Activated T-helper 1 cell treated with anti-CD3 and anti-CD28 coated beads, Interleukin-2, amount 50 U/mL, for 16 hours (primary cell): ENCODE data around the gene CAB39L.
"Not testable (repeated sequence)": the region's sequence is repeated elsewhere in the genome, so short reads cannot be mapped to it uniquely, and the experiment has no call there.

Experiments used
- DNase-seq, 2 donors: peaks; one replicate each; pipeline ENCODE4 v3.0.0-alpha.2; 2020; ENCODE audit warnings: low read depth in 1 of 2, low spot score in 1 of 2

Gene CAB39L

DNA sequence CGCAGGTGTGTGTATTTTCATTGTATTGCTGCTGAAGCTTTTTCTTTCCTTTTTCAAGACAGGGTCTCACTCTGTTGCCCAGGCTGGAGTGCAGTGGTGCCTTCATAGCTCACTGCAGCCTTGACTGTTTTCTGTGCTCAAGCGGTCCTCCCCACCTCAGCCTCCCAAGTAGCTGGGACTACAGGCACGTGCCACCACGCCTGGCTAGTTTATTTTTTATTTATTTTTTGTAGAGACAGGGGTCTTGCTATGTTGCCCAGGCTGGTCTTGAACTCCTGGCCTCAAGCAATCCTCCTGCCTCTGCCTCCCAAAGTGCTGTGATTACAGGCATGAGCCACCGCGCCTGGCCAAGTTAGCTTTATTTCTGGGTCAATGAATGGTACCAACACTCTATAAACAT lies 149.1 kb downstream of the CAB39L start:
- not testable (repeated sequence) for DNase-seq

DNA sequence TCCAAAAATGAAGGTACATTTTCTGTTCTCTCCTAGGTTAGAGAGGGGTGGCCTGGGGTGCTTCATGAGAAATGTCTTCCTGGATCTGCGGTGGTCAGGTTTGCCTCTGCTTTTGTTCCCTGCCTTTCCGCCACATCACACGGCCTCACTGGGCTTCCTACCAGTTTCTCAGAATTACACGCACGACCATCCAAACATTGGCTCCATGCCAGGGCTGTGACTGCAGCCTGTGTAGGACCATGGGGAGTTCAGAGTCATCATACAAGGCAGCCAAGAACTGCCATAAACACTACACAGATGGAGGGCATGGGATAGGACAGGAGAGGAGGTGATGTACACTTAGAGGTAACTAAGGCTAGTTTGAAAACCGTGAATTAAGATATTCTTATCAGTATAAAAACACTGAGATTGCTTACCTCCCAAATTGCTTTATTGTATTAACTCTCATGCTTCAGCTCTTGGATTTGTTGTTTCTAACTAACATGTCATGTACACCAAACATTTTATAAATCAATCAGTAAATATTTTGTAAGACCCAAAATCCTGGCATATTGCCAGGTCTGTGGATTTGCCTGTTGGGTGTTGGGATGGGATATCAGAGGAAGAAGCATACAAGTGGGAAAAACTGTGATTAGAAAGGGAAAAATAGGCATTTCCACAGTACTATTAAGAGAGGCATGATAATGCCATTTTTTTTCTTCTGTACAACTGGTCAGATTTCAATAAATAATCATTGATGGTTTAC lies 150.9 kb downstream of the CAB39L start:
- no peak for DNase-seq

DNA sequence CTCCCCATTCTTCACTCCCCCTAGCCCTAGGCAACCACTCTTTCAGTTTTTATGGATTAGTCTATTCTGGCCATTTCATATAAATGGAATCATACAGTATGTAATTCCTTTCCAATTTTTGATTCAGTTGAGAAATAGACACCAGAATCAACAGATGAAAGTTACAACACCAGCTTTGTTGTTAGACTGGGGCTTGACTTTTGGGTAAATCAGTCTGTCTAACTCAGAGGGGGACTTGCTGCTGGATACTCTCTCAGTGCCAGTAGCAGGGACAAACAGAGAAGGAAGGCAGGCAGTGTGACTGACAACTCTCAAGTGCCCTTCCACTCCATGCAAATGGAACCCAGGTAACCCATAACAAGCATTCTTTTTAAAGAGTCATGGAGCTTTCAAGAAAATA lies 155.4 kb downstream of the CAB39L start:
- DNase-seq: no peak

DNA sequence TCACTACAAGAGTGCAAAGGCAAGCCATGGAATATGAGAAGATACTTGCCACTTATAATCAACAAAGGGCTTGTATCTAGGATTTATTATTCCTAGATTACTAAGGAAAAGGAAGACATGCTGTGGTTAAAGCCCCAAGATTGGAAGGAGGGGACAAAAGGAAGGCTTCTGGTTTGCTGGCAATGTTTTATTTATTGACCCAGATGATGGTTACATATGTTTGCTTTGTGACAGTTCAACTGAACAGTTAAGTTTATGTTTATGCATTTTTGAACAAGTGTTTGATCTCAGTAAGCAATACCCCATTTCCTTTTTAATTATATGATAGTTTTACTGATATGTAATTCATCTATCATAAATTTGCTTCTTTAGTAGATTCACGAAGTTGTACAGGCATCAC lies 155.9 kb downstream of the CAB39L start:
- DNase-seq: no peak

DNA sequence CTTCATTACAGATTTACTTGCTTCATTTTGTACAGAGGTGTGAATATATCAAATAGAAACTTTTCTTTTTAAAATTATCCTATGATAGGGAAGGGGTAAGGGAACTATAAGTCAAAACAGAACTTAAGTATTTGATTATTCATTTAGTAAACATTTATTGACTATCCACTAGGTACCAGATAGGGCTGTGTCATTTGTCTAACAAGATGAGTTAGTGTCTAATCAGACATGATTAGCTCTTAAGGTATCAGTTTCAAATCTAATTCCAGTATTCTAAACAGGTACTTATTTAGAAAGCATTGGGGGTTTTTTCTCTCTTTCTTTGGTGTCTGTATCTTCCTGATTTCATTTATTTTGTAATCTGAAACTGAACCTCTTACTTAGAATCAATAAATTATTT lies 164.0 kb downstream of the CAB39L start:
- DNase-seq: no peak

DNA sequence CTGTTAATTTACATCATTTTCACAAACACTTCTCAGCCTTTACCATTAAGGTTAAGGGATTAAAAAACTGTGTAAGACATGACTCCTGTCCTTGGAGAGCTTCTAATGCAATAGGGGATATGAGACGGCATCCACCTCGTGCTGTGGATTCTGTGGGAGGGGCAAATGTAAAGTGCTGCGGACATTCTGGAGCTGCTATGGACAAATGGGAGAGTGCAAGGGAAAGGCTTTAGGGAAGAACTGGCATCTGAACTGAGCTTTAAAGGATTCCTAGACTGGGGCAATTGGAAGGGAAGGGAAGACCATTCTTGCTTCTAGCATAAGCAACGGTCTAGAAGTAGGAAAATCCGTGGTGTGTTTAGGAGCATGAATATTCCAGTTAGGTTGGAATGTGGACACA lies 164.8 kb downstream of the CAB39L start:
- DNase-seq: no peak

DNA sequence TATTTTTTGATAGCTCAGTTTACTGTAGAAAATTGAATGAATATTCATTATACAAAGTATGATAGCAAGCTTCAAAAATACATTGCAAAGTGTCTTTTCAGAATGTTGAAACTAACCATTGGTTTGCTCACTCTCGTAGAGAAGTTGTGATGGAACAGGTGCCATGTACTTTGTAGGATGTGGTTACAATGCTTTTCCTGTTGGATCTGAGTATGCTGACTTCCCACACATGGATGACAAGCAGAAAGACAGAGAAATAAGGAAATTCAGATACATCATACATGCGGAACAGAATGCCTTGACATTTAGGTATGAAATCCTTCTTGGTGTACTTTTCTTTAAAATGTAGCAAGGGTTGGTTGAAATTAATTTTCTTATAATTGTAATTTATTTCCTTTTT lies 165.7 kb downstream of the CAB39L start:
- DNase-seq: no peak

DNA sequence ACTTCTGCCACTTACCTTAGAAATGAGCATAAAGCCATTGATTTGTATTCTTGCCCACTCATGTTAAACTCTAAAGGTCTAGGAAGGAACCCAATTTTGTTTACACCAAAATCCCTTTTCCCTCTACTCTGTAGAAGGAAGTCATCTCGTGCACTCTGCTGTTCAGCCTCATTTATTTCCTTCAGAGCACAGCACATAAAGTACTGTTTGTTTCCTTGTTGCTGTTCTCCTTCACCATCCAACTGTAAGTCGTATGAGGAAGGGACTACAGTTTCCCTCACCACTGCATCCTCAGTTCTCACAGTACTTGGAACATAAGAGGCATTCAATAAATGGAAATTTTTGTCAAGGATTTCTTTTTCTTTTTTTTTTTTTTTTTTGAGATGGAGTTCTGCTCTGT lies 171.6 kb downstream of the CAB39L start:
- no peak for DNase-seq

DNA sequence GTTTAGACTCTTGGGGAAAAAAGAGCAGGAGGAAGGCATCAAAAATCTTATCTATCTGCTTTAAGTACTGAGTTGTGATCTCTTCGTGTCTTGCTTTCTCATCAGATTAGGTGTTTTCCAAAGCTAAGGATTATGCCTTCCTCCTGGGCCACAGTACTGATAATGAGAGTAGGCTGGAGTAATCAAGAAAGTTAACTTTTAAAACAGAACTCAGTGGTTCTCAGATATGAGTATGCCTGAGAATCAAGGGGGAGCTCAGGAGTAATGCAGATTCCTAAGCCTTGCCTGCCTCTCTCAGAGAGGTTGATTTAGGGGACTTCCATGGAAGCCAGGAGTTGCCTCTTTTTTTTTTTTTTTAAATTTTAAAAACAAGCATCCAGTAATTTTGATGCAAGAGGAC lies 172.6 kb downstream of the CAB39L start:
- no peak for DNase-seq

DNA sequence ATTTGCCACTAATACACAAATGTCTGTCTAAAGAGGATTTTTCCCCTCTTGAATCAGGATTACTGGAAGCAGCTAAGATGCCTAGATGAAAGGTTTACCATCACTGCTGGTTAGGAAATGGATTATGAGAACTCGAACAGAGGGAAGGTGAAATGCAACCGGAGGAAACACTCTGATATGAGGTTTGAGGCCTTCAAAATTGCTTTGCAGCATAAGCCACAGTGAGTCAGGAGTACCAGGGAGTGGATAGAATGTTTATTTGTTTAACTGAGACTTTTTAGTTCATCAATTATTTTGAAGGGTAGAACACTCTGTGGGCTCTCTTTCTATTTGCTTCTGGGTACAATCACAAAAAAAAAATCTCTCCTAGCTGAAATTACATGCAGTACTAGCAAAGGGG lies 178.0 kb downstream of the CAB39L start:
- no peak for DNase-seq

DNA sequence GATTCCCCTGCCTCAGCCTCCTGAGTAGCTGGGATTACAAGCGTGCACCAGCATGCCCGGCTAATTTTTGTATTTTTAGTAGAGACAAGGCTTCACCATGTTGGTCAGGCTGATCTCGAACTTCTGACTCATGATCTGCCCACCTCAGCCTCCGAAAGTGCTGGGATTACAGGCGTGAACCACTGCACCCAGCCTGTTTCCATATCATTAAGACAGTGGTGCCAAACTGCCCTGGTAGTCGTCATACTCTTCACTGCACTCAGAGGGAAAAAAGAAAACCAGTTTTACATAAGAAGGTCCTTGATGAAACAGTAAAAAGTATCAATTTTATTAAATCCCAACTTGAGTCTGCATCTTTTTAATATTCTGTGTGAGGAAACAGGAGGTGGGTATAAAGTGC lies 181.2 kb downstream of the CAB39L start:
- no peak for DNase-seq

DNA sequence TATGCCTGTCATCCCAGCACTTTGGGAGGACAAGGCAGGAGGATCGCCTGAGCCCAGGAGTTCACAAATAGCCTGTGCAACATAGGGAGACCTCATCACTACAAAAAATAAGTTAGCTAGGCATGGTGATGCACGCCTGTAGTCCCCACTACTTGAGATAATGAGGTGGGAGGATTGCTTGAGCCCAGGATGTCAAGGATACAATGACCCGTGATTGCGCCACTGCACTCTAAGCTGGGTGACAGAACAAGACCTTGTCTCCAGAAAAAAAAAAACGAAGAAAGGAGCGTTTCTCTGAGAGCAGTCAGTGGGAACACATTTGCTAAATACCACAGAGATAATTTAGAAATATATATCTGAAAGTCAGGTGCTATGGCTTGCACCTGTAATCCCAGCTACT lies 184.3 kb downstream of the CAB39L start:
- DNase-seq: no peak
